HG03066 (cell line): ENCODE results near the gene ZSCAN10.

ENCODE experiments used
- ATAC-seq: cut with Tn5 transposase; IDR thresholded peaks from one replicate; pipeline ENCODE4 v1.9.1; 2021; ENCODE audit warnings: low read depth; ENCODE audit not compliant: unreplicated experiment

The ZSCAN10 gene

DNA sequence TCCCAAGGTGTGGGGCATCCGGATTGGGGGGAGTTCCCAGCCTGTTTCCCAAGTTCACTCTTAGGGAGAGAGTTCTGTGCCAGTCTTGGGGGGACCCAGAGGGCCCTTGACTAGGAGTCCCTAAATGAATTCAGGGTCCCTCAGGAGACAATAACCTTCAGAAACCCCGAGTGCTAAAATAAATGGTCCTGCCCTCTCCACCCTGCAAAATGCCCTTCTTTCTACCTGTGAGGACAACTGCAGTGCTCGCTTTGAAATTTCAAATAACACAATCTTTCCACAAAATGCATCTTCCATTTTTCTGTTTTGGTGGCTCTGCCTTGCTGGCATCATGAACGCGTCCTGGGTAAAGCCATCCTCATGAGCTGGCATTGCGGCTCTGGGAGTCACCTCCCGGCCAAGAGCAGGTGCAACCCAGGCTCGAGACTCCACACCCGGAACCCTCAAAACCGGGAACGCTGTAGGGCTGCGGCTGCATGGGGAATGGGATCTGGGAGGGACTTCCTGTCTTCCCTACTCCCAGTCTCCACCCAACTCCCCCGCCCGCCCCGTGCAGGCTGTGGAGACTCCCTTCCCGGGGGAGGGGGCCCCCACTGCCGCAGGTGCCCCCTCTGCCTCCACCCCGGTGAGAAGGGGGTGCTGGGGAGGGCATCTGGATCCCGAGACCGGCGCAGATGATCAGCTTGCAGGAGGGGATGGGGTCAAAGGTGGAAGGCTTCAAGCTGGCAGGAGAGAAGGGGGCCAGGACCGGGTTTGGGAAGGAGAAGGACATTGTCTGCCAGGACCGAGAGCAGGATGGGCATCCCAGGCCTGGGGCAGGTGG, 13.2 kb upstream of the ZSCAN10 start, which contains the start of gene ZNF205:
TSS of gene ZNF205 (plus strand) at position 529 of the 823 bp plus-strand sequence. CDS start 845 bp downstream, outside the sequence.
- no peak for ATAC-seq

DNA sequence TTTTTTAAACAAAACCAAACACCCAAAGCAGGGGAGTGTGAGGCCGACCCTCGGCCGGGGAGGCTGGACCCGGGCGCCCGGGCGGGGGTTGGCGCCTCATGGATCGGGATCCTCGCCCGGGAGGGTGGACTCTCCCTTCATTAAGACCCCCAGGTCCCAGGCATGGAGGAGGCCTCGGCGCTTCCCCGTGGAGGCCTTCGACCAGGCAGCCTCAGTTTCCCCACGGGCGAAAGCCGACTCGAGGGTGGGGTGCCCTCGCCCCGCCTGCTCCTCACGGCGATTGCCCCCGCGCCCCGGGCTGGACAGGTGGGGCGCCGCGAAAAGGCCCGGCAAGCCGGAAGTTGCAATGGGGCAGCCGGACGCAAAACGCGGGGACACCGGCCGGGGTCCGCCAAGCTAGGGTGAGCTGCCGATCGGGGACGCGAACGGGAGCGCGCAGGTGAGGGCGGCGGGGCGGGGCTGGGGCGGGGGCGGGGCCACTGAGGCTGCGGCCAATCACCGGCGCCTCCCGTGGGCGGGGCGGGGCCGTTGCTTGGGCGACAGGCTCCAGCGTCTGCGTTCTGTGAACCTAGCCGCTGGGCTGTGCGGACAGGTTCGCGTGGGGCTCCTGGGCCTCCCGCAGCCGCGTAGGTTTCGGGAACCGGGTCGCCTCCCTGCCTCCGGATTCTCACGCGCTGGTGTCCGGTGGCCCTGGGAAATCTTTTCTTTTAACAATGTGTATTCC, 7.3 kb upstream of the ZSCAN10 start:
- ATAC-seq, result peak; percentile 77

DNA sequence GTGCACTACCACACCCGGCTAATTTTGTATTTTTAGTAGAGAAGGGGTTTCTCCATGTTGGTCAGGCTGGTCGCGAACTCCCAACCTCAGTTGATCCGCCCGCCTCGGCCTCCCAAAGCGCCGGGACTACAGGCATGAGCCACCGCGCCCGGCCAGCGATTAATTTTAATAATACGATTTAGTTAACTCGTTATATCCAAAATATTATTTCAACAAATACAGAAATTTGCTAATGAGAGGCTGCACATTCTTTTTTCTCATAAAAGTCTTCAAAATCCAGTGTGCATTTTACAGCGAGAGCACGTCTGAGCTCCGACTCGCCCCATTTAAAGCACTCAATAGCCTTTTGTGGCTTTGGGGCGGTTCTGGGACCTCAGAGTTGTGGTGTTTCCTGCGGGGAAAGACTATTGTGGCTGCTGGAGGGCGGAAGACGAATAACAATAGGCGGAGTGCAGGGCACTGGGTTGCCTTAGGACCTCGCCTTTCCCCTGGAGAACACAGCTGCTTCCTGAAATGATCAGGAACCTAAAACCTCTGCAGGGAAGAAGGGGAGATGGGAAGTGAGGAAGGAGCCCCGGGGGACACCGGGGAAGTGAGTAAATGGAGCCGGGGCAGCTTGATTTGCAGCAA, 2.9 kb upstream of the ZSCAN10 start:
- no peak for ATAC-seq

DNA sequence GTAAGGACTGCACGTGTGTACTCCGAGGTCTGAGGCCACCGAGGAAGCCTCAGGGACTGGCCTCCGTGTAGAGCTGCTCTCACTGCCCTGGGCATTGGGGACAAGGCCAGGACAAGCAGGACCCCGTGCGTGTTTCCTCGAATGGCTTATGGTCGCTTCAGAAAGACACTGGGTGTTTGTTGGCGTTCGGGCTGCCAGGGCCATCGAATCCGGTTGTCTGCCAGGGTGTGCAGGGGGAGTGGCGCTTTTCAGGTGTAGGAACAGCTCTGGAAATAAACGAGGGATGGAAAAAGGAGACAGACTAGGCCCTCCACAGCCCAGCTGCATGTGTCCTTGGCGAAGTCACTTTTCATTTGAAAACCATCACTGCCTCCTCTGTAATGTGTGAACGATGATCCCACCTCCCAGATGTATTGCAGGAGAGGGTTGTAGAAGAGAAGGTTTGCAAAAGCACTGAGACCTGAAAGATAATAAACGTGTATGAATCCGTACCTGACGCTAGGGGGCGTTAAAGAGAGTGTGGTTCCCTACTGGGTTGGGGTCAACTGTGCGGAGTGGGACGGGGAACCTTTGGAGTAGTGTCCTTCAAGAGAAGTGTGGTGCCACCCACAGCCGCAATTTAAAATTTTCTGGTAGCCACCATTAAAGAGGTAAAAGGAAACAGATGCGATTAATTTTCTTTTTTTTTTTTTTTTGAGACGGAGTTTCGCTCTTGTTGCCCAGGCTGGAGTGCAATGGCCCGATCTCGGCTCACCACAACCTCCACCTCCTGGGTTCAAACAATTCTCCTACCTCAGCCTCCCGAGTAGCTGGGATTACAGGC, 2.1 kb upstream of the ZSCAN10 start:
- ATAC-seq, result no peak

DNA sequence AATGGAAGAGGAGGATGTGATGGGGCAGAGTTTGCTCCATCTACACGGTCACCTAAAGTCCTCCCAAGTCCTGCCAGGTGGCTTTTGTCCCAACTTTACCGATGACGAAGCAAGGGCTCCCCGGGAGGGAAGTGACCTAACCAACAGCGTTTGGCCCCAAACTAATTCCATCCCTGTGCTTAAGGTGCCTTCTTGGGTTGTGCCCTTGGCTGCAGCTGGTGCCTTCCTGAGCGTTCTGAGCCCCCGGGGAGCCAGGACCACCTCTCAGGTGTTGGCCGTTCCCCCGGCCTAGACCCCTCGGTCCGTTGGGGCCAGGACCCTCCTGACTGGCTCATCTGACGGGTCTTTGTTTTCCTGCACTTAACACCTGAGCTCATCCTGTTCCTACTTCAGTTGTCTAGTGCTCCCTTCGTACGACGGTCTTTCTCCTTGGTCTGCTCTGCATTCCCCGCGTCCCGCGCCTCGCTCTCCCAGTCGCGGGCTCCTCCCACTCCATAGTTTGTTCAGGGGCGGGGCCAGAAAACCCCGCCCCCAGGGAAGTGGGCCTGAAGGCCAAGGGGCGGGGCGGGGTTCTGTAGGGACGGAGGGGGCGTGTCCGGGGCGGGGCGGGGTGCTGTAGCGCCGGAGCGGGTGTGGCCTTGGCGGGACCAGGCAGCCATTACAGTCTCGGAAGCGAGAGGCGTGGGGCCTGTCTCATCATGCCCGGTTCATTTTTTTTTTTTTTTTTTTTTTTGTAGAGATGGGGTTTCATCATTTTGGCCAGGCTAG, 822 bp upstream of the ZSCAN10 start:
- ATAC-seq, result peak; percentile 59

DNA sequence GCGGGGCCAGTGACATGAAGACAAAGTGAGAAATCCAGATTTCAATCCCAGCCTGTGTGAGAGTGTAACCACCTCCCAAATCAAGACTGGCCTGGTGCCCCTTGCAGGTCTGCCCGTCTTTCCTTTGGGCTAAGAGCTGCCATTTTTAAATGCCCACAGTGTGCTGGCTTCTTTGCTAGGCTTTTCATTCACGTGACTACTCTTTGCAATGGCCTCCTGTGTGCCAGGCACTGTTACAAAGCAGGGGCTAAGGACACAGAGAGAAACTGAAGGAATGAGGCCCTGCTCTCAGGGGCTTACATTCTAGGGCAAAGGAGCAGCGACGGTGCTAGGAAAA, 269 bp upstream of the ZSCAN10 start:
- no peak for ATAC-seq

DNA sequence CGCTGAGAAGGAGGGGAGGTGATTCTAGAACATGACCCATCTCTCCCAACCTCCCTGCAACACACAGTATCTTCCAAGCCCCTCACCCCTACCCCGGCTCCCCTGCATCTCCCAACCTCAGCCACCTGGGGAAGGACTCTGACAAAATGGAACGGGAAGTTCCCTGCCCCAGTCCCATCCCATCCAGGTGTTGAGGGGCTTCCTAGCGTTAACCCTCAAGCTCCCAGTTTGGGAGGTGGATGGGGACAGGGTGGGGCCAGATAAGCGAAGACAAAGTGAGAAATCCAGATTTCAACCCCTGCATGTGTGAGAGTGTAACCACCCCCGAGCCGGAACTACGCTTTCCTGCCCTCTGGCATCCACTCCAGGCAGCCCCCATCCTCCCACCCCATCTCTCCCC, 1.8 kb downstream of the ZSCAN10 start:
- no peak for ATAC-seq

DNA sequence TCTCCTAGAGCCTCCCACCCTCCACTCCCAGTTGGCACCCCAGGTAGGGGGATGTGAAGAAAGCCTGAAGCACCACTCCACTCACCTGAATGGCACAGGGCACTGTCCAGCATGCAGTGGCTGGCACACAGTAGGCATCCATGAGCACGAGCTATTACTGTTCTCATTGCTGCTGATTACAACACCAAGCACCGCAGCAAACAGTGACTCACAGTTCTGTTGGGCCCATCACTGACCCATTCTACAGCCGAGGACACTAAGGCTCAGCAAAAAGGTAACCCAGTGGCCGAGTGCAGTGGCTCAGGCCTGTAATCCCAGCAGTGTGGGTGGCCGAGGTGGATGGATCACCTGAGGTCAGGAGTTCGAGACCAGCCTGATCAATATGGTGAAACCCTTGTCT, 2.7 kb downstream of the ZSCAN10 start:
- ATAC-seq, result no peak

DNA sequence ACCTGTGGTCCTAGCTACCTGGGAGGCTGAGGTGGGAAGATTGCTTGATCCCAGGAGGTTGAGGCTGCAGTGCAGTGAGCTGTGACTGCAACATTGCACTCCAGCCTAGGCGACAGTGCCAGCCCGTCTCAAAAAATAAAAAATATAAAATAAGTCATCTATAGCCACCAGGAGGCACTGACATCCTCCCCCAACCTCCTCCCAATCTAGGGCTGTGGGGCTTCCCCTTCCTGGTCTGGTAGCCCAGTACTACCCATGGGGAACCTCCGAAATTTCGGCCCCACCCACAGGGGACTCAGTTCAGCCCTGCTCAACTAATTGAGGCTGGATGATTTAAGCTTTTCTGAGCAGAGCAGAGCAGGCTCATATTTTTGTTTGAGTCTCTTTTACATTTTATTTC, 3.2 kb downstream of the ZSCAN10 start:
- no peak for ATAC-seq

DNA sequence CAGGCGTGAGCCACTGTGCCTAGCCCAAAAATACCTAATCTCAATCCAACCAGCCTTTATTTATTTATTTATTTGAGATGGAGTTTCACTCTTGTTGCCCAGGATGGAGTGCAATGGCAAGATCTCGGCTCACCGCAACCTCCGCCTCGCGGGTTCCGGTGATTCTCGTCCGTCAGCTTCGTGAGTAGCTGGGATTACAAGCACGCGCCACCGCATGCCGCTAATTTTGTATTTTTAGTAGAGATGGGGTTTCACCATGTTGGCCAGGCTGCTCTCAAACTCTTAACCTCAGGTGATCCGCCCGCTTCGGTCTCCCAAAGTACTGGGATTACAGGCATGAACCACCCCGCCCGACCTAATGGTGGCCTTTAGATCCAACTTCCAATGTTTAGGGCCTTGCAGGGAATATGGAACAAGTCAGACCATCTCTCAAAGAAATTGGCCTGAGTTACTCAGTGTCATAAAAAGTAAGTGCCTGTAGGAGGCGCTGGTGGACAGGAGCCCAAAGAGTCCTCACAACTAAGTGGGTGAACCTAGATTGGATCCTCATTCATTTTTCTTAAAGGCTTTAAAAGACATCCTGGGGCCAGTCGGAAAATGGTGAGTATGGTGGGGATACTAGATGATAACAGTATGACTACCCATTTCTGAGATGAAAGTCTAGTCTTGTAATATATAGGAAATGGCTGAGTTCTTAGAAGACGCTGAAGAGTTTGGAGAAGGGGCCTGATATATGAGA, 4.6 kb downstream of the ZSCAN10 start:
- ATAC-seq, result no peak

DNA sequence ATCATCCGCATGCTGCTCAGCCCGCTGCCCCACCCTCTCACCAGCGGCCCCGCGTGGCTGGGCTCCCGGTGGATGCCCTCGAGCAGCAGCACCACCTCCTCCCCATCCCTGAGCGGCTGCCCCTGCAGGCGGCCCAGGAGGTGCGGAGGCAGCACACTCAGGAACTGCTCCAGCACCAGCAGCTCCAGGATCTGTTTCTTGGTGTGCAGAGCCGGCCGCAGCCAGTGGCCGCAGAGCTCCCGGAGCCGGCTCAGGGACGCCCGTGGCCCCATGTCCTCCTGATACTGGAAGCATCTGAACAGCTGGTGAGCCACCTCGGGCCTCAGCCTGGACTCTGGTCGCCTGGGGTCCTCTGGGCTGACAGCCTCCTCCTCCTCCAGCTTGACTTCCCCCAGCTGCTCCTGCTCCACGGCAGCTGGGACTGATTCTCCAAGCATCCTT, 6.6 kb downstream of the ZSCAN10 start:
- no peak for ATAC-seq

DNA sequence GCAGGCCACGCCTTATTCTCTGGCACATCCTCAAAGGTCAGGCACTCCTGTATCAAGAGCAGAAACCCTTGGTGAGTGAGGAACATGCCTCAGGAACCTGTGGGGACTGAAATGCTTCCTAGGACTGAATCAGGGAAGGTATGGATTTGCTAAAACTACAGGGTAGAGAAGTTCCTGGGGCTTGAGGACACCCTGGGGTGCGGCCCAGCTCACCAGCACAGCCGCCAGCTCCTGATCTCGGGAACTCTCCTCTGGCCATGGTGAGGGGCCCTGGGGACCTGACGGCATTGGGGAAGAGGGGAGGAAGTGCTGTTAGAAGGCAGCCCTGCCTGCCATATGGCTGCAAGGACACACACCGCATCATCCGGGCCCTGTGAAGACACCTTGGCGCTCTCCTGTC, 7.5 kb downstream of the ZSCAN10 start:
- no peak for ATAC-seq

DNA sequence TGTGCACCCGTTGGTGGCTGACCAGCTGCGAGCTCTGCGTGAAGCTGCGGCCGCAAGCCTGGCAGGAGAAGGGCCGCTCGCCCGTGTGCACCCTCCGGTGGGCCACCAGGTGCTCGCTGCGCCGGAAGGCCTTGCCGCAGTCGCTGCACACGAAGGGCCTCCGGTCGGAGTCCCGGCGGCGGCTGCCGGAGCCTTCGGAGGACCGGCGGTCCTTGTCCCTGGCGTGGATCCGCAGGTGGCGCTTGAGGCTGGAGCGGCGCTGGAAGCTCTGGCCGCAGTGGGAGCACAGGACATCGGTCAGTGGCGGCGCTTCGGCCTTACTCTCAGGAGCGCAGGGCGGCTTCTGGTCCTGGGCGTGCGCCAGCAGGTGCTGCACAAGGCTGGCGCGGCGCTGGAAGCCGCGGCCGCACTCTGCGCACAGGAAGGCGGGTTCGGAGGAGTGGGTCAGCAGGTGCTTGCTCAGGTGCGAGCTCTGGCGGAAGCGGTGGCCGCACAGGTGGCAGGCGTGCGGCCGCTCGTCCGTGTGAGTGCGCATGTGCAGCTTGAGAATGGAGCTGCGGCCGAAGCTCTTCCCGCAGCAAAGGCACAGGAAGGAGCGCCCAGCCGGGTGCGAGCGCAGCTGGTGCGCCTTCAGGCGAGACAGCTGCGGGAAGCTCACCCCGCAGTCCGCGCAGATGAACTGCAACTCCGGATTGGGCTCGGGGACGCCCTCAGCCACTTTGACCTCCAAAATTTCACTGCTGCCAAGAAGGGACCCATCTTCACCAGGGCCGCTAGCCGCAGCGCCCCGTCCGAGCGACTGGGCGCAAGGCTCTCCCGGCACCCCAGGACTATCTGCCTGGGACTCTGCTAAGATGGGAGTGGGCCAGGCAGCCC, 9.1 kb downstream of the ZSCAN10 start:
- ATAC-seq, result no peak

DNA sequence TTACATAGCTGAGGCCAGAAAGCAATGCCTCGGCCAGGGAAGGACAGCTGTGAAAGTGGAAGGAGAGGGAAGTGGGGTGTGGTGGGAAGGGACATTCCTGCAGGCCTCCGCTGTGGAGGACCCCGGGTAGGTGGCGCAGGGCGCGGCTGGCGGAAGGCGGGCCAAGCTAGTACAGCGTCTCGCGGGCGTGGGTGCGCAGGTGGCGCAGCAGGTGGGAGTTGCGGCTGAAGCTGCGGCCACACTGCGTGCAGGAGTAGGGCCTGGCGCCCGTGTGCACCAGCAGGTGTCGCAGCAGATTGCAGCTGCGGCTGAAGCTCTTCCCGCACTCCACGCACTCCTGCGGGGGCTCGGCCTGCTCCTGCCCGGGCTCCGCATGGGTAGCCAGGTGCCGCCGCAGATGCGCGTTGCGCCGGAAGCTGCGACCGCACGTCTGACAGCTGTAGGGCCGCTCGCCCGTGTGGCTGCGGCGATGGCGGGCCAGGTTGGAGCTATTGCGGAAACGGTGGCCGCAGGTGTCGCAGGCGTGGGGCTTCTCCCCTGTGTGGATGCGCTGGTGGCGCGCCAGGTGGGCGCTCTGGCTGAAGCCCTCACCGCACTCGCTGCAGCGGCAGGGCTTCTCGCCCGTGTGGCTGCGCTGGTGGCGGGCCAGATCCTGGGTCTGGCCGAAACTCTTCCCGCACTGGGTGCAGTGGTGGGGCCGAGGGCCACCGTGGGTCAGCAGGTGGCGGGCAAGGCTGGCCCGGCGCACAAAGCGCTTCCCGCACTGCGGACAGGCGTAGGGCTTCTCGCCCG, 10.0 kb downstream of the ZSCAN10 start:
- no peak for ATAC-seq

DNA sequence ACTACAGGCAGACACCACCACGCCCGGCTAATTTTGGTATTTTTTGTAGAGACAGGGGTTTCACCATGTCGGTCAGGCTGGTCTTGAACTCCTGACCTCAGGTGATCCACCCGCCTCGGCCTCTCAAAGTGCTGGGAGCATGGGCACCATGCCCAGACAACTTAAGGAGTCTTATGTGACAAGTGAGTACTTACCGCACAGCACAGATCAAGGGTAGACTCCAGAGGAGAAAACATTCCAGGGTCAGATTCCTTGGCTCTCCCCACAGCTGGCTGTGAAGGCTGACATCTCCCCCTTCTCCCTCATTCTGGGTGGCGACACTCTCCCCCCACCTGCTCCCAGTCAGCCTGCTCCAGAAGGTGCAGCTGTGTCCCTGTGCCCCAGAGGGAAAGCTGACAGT, 10.6 kb downstream of the ZSCAN10 start:
- ATAC-seq, result no peak

DNA sequence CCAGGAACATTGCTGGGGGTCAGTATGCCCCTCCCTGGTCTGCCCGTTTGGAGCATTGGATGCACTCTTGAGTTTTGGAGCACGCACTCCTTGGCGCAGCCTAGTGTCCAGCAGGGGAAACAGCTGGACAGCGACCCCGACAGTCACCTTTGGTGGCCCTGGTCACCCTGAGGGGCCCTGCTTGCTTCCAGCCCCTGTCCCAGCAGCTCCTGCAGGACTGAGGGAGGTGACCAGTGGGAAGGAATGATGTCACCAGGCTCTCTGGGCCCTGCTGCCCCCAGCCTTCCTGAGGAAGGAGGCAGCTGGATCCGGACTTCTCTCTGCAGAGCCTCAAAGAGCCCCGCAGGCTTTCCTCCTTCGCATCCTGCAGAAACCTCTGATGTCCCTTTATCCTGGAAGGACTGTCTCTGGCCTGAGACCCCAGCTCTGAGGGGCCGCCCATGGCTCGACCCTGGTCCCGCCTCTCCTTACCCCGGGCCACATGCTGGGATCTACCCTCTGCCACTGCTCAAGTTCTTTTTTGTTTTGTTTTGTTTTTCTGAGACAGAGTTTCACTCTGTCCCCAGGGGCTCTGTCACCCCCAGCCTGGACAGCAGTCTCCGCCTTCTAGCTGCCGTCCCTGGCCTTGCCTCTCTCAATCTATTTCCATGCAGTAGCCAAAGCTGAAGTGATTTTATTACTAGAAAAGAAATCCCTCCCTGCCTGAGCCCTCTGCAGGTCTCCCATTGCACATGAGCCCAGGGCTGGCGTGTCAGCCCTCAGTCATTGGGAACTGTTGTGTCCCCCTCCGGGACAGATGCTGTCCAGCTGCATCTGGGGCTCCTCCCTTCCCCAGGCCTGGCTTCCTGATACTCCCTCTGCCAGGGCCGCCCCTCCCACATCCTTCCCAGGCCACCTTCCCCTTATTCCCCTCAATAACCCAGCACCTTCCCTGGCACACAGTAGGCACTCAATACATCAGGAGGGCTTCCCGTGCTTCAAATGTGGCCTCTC, 11.6 kb downstream of the ZSCAN10 start:
- no peak for ATAC-seq
